Kidney epithelial cell (primary cell): ENCODE data around the gene CD7. TPM values are rescaled to one million over a fixed set of nuclear protein-coding genes. Genes with fewer than 3 reads are reported as not detected.
"Not testable (repeated sequence)": the region's sequence is repeated elsewhere in the genome, so short reads cannot be mapped to it uniquely, and the experiment has no call there.

Source experiments
- DNase-seq: peaks from one replicate; pipeline ENCODE4 v3.0.0-alpha.2; 2010; ENCODE audit warnings: low read depth
- H3K27me3 ChIP-seq: 2 replicates; pipeline ENCODE4 v1.6.0; 2011; ENCODE audit warnings: low read length; ENCODE audit not compliant: control insufficient read depth, insufficient read depth
- H3K36me3 ChIP-seq: 2 replicates; pipeline ENCODE4 v1.5.1; 2011; ENCODE audit warnings: low read length; ENCODE audit not compliant: control insufficient read depth, insufficient read depth
- H3K4me3 ChIP-seq: 2 replicates; pipeline ENCODE4 v1.5.1; 2011; ENCODE audit warnings: low read depth, mild to moderate bottlenecking, control low read depth, low read length
- CTCF ChIP-seq: IDR thresholded peaks from 2 replicates; pipeline ENCODE4 v1.5.1; 2011; ENCODE audit warnings: mild to moderate bottlenecking, moderate library complexity, low read length, control low read depth, inconsistent platforms; ENCODE audit not compliant: insufficient read depth, poor library complexity, severe bottlenecking
- total RNA-seq: library from RNA; depleted of rRNA; stranded (reverse); fragments of >200 nt; gene quantifications from 2 replicates; pipeline ENCODE4 v1.2.3, GENCODE V29; 2015

The CD7 gene
- 0.21 TPM in 1 of 2 replicates, not detected in the other for total RNA-seq

- DNase-seq = no peak
- no peak within 1 kb of the TSS for H3K4me3 ChIP-seq
- H3K36me3 ChIP-seq = no peaks in the 10 kb centered on the region
- no peak for TF ChIP-seq CTCF
- peaks cover 41% of the 10 kb centered on the region for H3K27me3 ChIP-seq
These were observed at the start of gene CD7 for GRCh38 chr17:82317394-82318168. CD7 (minus strand) TSS chr17:82317608; CDS start chr17:82317495, 113 bp downstream.

- peaks cover 30% of the 10 kb centered on the region for H3K27me3 ChIP-seq
- H3K36me3 ChIP-seq = no peaks in the 10 kb centered on the region
- no peak overlapping the region for H3K4me3 ChIP-seq
- no peak for DNase-seq
- TF ChIP-seq CTCF = no peak
These were observed 49.3 kb upstream of the CD7 start for GRCh38 chr17:82366749-82367148.

DNA sequence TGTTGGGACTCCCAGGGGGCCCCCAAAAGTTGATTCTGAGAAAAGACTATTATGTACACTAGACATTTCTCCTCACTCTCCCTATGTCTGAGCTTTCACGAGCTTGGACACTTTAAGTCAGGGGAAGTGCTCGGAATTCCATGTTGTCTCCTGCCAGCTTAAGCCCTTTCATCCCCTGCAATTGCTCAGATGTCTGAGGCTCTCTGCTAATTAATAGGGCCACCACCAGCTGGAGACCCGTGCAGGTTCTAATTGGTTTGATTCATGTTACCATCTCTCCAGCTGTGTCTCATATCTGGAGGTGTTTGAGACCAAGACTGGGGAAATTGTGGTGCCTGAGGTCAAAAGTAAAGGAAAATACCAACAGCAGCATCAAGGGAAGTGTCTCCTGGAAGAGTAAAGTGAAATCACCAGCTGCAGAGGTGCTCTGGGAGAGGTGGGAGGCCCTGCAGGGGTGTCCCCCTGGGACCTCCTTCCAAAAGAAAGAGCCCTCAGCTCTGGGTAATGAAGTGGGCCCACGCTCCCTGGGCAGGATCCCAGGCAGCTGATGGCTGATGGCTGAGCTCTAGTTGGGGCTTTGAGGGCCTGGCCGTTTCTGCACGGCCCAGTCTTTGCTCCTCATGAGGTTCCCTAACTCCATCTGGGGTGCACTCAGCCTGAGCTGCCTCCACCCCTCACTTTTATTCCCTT lies 48.3 kb upstream of the CD7 start:
- TF ChIP-seq CTCF = no peak

GRCh38 chr17:82361885-82362633 lies 44.7 kb upstream of the CD7 start:
- H3K36me3 ChIP-seq = no peaks in the 10 kb centered on the region
- H3K27me3 ChIP-seq = peaks cover 14% of the 10 kb centered on the region
- no peak overlapping the region for H3K4me3 ChIP-seq
- no peak for TF ChIP-seq CTCF
- no peak for DNase-seq

More for the DNA sequence above, 48.3 kb upstream of the CD7 start:
- peaks cover 20% of the 10 kb centered on the region for H3K27me3 ChIP-seq
- H3K4me3 ChIP-seq = no peak overlapping the region
- no peaks in the 10 kb centered on the region for H3K36me3 ChIP-seq
- no peak for DNase-seq

GRCh38 chr17:82359451-82360074 lies 42.2 kb upstream of the CD7 start:
- not testable (repeated sequence) for H3K4me3 ChIP-seq

More at GRCh38 chr17:82359451-82360074, 42.2 kb upstream of the CD7 start:
- H3K36me3 ChIP-seq, H3K27me3 ChIP-seq, DNase-seq: not testable (repeated sequence)
